Activated CD4-positive, alpha-beta memory T cell treated with anti-CD3 and anti-CD28 coated beads for 36 hours (primary cell): ENCODE data around the gene SP2. TPM values are rescaled to one million over a fixed set of nuclear protein-coding genes. Genes with fewer than 3 reads are reported as not detected.

ENCODE experiments used
- CTCF ChIA-PET: fragments of 350-600 bp; sonication (Branson Sonifier 250); formaldehyde crosslinking; loops from one replicate; lab custom pipeline; 2021; ENCODE audit warnings: antibody characterized with exemption, inconsistent platforms; lab: Charles Lee
- POLR2A ChIA-PET: fragments of 350-600 bp; sonication (Branson Sonifier 250); formaldehyde crosslinking; loops from one replicate; lab custom pipeline; 2021; ENCODE audit warnings: antibody characterized with exemption; lab: Charles Lee
- DNase-seq: peaks from one replicate; pipeline ENCODE4 v3.0.0-alpha.2; 2020
- H3K27ac Mint-ChIP-seq: one replicate; pipeline ENCODE4 v1.8.0; 2021; ENCODE audit warnings: mixed read lengths
- H3K27me3 Mint-ChIP-seq: one replicate; pipeline ENCODE4 v1.8.0; 2021; ENCODE audit warnings: mixed read lengths
- H3K36me3 Mint-ChIP-seq: one replicate; pipeline ENCODE4 v1.8.0; 2021; ENCODE audit warnings: mixed read lengths
- H3K4me1 Mint-ChIP-seq: one replicate; pipeline ENCODE4 v1.8.0; 2021; ENCODE audit warnings: low read depth, mixed read lengths
- H3K4me3 Mint-ChIP-seq: one replicate; pipeline ENCODE4 v1.8.0; 2021; ENCODE audit warnings: mild to moderate bottlenecking, mixed read lengths
- H3K9me3 Mint-ChIP-seq: one replicate; pipeline ENCODE4 v1.8.0; 2021; ENCODE audit warnings: mixed read lengths
- intact Hi-C: fragments of 100-400 bp; cut with micrococcal nuclease; formaldehyde crosslinking; loops from one replicate; pipeline ENCODE4 v1.15.1; 2023
- total RNA-seq, 2 experiments: library from RNA; stranded (reverse); gene quantifications; one replicate each; pipeline ENCODE4 v1.2.3, GENCODE V29; 2021

SP2 gene
- total RNA-seq, 2 experiments from 2014 or later, result 15.1 to 17.2 TPM

- no peak for DNase-seq
- H3K36me3 Mint-ChIP-seq, result no peaks in the 10 kb centered on the region
- H3K27ac Mint-ChIP-seq, result no peak overlapping the region
- ChIA-PET CTCF (interaction anchor here (0.7 to 15.7 kb wide), 3 partner anchors 14 to 87 kb away, joined by 3 to 672 read pairs (median 3); partner anchors contain the start of genes SCRN2 and SP6), POLR2A (no interaction called here)
- H3K9me3 Mint-ChIP-seq, result no peaks in the 10 kb centered on the region
- H3K4me3 Mint-ChIP-seq, result no peak overlapping the region
- H3K4me1 Mint-ChIP-seq, result peaks cover 29% of the 10 kb centered on the region
- intact Hi-C loops, result no loop called here
- H3K27me3 Mint-ChIP-seq, result peaks cover 8% of the 10 kb centered on the region
Measured at GRCh38 chr17:47882695-47883588, 13.1 kb upstream of the SP2 start.

DNA sequence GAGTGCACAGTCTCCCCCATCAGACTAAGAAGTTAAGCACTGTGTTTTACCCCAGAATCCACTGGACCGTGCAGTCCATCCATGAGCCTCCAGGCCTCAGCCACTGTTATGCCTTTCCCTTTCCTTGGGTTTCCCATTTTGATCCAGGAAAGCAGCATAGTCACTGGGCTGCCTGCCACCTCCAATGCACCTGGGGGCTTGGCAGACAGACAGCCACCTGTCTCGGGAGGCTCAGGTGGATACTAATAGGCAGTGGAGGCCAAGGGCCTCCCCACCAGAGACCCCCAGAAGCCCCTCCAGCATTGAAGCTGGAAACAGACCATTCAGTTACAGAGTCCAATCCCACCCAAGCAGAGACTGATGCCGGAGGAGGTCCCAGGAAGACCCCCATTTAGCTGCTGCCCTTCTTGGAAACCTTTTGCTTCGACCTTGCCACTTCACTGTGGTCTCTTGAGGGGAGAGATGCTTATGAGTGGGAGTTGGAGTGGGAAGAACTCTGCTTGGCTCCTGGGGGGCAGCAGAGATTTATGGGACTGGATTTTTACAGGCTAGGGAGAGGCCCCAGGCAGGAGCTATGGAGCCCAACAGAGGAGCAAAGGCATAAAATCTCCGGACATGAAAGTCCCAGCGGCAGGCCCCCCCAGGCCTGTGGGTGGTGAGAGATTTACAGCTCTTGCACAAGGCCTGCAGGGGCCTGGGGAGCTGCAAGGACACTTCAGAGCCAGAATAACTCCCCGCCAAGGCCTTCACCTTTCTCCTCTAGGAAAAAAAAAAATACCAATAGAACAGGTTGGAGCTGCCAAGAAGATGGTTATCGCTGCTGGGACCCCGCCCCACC is 12.2 kb upstream of the SP2 start:
- Mint-ChIP-seq H3K4me3 (no peak overlapping the region), H3K27me3 (peaks cover 5% of the 10 kb centered on the region), H3K36me3 (no peaks in the 10 kb centered on the region), H3K27ac (no peak overlapping the region), H3K9me3 (no peaks in the 10 kb centered on the region), H3K4me1 (peaks cover 29% of the 10 kb centered on the region)
- intact Hi-C loops, result no loop called here
- POLR2A ChIA-PET, result no interaction called here
- DNase-seq, result no peak
- CTCF ChIA-PET, result interaction anchor here (1.1 to 15.7 kb wide), 5 partner anchors 9 to 152 kb away, joined by 3 to 672 read pairs (median 3); partner anchors contain the start of genes OSBPL7, SCRN2 and SP6

GRCh38 chr17:47884427-47884740 is 11.7 kb upstream of the SP2 start:
- DNase-seq, result no peak
- CTCF ChIA-PET, result interaction anchor here (1.1 to 15.7 kb wide), 5 partner anchors 8 to 153 kb away, joined by 3 to 672 read pairs (median 3); partner anchors contain the start of genes OSBPL7, SCRN2 and SP6
- intact Hi-C loops, result no loop called here
- no peaks in the 10 kb centered on the region for H3K9me3 Mint-ChIP-seq
- no peaks in the 10 kb centered on the region for H3K36me3 Mint-ChIP-seq
- peaks cover 1% of the 10 kb centered on the region for H3K27me3 Mint-ChIP-seq
- H3K4me3 Mint-ChIP-seq, result no peak overlapping the region
- H3K4me1 Mint-ChIP-seq, result peaks cover 25% of the 10 kb centered on the region
- H3K27ac Mint-ChIP-seq, result no peak overlapping the region
- POLR2A ChIA-PET, result no interaction called here

DNA sequence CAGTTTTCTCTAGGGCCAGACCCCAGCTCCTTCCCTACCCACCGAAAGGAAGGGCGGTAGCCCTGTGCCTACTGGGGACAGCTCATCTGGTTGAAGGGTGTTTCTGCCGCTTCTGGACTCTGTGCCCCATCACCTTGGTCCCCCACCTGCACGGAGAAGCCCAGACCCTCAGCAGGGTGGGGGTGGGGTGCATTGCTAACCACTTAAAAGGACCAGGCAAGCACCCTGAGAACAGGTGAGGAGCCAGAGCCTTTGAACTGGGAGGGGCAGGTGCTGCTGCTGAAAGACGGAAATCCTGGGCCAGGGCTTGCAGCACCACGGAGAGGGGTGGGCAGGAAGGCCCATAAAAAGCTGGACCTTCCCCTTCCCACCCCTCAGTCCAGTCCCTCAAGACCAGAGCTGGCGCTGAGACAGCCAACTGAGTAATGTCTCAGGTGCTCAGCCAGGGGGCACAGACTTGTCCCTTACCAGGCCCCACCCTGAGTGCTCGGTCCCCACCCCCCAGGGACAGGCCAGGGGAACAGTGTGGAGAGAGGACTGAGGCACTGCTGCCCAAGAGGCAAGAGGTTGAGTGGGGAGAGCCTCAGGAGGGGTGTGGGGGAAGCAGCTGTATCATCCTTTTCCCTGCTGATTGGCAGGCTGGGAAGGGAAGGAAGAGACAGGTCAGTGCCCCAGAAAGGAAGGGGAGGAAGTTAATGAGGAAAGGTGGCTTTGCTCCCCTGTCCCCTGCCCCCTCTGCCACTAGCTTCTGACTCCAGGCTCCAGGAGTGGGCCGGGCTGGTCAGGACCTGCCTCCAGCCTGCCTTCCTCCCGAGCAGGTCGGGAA is 10.9 kb upstream of the SP2 start:
- Mint-ChIP-seq H3K9me3 (no peaks in the 10 kb centered on the region), H3K36me3 (no peaks in the 10 kb centered on the region), H3K27me3 (peaks cover under 1% of the 10 kb centered on the region), H3K4me1 (peaks cover 25% of the 10 kb centered on the region), H3K4me3 (no peak overlapping the region), H3K27ac (no peak overlapping the region)
- POLR2A ChIA-PET, result interaction anchor here (0.6 kb wide), 1 partner anchor 135 kb away, joined by 3 read pairs; no protein-coding TSS in a partner anchor
- intact Hi-C loops, result no loop called here
- CTCF ChIA-PET, result interaction anchor here (0.6 to 15.7 kb wide), 6 partner anchors 8 to 154 kb away, joined by 3 to 672 read pairs (median 3); partner anchors contain the start of genes OSBPL7, SCRN2 and SP6
- no peak for DNase-seq

DNA sequence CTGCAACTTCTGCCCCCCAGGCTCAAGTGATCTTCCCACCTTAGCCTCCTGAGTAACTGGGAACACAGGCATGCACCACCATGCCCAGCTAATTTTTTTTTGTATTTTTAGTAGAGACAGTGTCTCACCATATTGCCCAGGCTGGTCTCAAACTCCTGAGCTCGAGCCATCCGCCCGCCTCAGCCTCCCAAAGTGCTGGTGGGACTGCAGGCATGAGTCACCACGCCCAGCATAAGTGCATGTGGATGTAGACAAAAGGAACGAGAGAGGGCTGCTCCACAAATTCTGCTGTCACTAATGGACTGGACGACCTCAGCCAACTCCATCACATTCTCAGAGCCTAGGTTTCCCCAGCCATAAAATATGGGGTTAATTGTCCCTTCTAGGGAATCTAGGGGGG is 7.7 kb upstream of the SP2 start:
- H3K9me3 Mint-ChIP-seq, result no peaks in the 10 kb centered on the region
- no peak for DNase-seq
- H3K27ac Mint-ChIP-seq, result no peak overlapping the region
- peaks cover 17% of the 10 kb centered on the region for H3K4me1 Mint-ChIP-seq
- no peak overlapping the region for H3K4me3 Mint-ChIP-seq
- H3K27me3 Mint-ChIP-seq, result no peaks in the 10 kb centered on the region
- intact Hi-C loops, result no loop called here
- no peaks in the 10 kb centered on the region for H3K36me3 Mint-ChIP-seq
- POLR2A ChIA-PET, result interaction anchor here (0.7 kb wide), 1 partner anchor 46 kb away, joined by 4 read pairs; no protein-coding TSS in a partner anchor
- CTCF ChIA-PET, result interaction anchor here (0.7 to 15.7 kb wide), 5 partner anchors 17 to 105 kb away, joined by 3 to 672 read pairs (median 5); partner anchors contain the start of genes SCRN2 and SP6

- POLR2A ChIA-PET, result interaction anchor here (1.0 kb wide), 1 partner anchor 49 kb away, joined by 3 read pairs; the partner anchor contains the start of gene SCRN2
- Mint-ChIP-seq H3K4me1 (peaks cover 17% of the 10 kb centered on the region), H3K36me3 (no peaks in the 10 kb centered on the region), H3K9me3 (no peaks in the 10 kb centered on the region), H3K27ac (no peak overlapping the region), H3K27me3 (no peaks in the 10 kb centered on the region), H3K4me3 (no peak overlapping the region)
- intact Hi-C loops, result loop anchor here (1.0 kb wide), 1 partner anchor 49 kb away; the partner anchor contains the start of gene SCRN2
- CTCF ChIA-PET, result interaction anchor here (0.5 to 15.7 kb wide), 31 partner anchors 8 to 649 kb away, joined by 3 to 672 read pairs (median 4); partner anchors contain the start of genes CDK5RAP3, LRRC46, MRPL10 and OSBPL7
- DNase-seq, result peak; percentile 94
Measured at GRCh38 chr17:47889734-47890529, 6.1 kb upstream of the SP2 start.

GRCh38 chr17:47891545-47892088 is 4.4 kb upstream of the SP2 start:
- intact Hi-C loops, result no loop called here

DNA sequence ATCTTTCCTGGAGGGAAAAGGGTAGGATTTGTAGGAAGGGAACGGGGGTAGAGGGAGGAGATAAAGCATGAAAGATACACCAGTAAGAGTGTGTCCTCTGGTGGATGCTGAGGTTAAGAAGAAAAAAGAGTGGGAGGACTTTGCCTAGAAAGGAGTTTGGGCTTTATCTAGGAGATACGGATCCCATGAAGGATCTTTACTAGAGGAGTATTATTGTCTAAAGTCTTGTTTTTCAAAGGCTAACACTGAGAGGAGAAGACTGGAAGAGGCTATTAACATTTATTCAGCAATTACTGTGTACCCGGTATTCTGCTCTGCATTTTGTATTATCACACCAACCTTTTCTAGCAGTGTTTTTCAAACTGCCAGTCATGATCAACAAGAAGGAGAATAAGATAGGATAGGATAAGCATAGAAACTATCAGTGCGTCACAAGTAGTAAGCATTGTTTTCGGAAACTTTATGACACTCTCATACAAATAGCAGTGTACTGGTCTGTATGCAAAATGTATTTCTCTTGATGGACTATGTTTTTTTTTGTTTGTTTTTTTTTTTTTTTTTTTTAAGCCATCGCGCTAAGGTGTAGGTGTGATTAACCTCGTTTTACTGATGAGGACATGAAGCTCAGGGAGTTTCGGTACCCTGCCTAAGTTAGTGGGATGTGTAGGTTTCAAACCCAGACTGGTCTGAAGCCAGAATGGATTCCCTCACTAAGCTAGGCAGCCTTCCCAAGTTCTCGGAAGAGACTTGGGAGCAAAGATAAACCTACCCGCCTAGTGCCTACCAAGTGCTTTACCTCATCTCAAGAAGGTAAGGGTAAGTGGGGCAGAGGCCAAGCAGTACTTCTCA is 1.3 kb upstream of the SP2 start:
- H3K36me3 Mint-ChIP-seq, result peaks cover 5% of the 10 kb centered on the region
- ChIA-PET CTCF (interaction anchor here (0.8 to 15.7 kb wide), 5 partner anchors 51 to 76 kb away, joined by 3 to 672 read pairs (median 9); partner anchors contain the start of genes CDK5RAP3, LRRC46, MRPL10 and SCRN2), POLR2A (interaction anchor here (0.7 to 2.0 kb wide), 21 partner anchors 16 to 245 kb away, joined by 3 to 15 read pairs (median 4); partner anchors contain the start of genes CDK5RAP3, KPNB1, LRRC46 and MRPL10)
- peak overlapping the region; percentile 87 for H3K27ac Mint-ChIP-seq
- H3K4me3 Mint-ChIP-seq, result peak overlapping the region; percentile 95
- intact Hi-C loops, result loop anchor here (1.0 to 5.0 kb wide), 3 partner anchors 47 to 245 kb away; partner anchors contain the start of genes KPNB1, PNPO and SNX11
- no peaks in the 10 kb centered on the region for H3K27me3 Mint-ChIP-seq
- H3K9me3 Mint-ChIP-seq, result no peaks in the 10 kb centered on the region
- no peak for DNase-seq
- H3K4me1 Mint-ChIP-seq, result peaks cover 29% of the 10 kb centered on the region

More at GRCh38 chr17:47891545-47892088, 4.4 kb upstream of the SP2 start:
- no peak for DNase-seq
- ChIA-PET CTCF (interaction anchor here (1.2 to 15.7 kb wide), 5 partner anchors 48 to 126 kb away, joined by 3 to 672 read pairs (median 10); partner anchors contain the start of genes LRRC46, MRPL10, SCRN2 and SP6), POLR2A (no interaction called here)
- H3K27ac Mint-ChIP-seq, result no peak overlapping the region
- H3K36me3 Mint-ChIP-seq, result peaks cover 3% of the 10 kb centered on the region
- no peaks in the 10 kb centered on the region for H3K27me3 Mint-ChIP-seq
- H3K9me3 Mint-ChIP-seq, result no peaks in the 10 kb centered on the region
- H3K4me1 Mint-ChIP-seq, result peaks cover 9% of the 10 kb centered on the region
- H3K4me3 Mint-ChIP-seq, result no peak overlapping the region

DNA sequence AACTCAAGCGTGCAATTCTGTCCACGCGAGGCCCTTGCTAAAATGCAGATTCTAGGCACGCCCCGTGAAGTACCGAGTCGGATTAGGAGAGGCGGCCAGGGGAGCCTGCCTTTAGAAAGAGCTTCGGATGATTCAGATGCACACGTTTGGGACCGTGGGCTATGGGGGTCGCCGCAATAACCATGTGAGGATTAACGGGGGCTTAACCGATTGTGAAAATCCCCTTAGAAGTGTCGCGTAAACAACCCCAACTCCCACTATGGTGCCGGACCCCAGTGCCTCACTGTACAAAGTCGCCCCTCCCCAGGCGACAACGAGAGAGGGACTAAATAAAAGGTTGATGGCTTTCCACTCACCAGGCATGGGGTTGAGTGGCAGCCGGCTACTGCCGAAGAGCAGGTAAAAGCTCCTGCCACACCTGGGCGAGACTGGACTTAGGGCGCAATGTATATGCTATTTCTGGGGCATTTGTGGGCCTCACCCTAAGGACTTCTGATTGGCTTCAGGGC is 635 bp upstream of the SP2 start:
- Mint-ChIP-seq H3K27me3 (no peaks in the 10 kb centered on the region), H3K4me1 (peaks cover 34% of the 10 kb centered on the region), H3K4me3 (peak overlapping the region; percentile 95), H3K36me3 (peaks cover 8% of the 10 kb centered on the region), H3K27ac (peak overlapping the region; percentile 87), H3K9me3 (no peaks in the 10 kb centered on the region)
- CTCF ChIA-PET, result interaction anchor here (0.6 to 15.7 kb wide), 8 partner anchors 52 to 163 kb away, joined by 3 to 672 read pairs (median 5); partner anchors contain the start of genes CDK5RAP3, LRRC46, MRPL10 and SCRN2
- intact Hi-C loops, result loop anchor here (1.0 to 5.0 kb wide), 3 partner anchors 46 to 246 kb away; partner anchors contain the start of genes KPNB1, PNPO and SNX11
- DNase-seq, result peak; percentile 52
- POLR2A ChIA-PET, result interaction anchor here (0.8 to 2.0 kb wide), 23 partner anchors 8 to 246 kb away, joined by 3 to 15 read pairs (median 4); partner anchors contain the start of genes CDK5RAP3, KPNB1, LRRC46 and MRPL10
